ENCODE results near the gene GLIPR1.

Gene GLIPR1

DNA sequence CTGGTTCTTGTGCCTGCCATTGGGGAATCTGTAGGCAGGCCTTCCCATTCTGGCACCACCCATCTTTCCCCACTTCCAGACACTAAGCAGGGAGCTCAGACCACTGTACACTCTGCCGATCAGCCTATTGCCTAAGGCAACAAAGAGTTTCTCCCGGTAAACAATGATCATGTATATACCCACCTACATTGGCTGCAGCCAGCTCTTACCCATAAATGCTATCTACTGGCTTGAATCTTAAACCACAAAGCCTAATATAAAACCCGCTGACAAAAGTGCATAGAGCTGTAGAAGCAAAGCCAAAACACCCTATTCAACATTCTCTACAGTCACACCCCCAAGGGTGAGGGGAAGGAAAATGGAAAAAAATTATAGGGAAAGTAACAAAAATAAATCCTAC lies 20.8 kb upstream of the GLIPR1 start:
- Histone ChIP-seq H3K27ac (ENCODE audit: poor library complexity, severe bottlenecking) (no peak overlapping the region), H3K9me3 (ENCODE audit: severe bottlenecking) (no peaks in the 10 kb centered on the region), H3K27me3 (ENCODE audit: insufficient read depth, poor library complexity, severe bottlenecking) (no peaks in the 10 kb centered on the region), H3K36me3 (ENCODE audit: low read depth) (no peaks in the 10 kb centered on the region), H3K4me1 (ENCODE audit: insufficient read depth, poor library complexity, severe bottlenecking) (no peaks in the 10 kb centered on the region), H3K4me3 (ENCODE audit: severe bottlenecking) (no peak overlapping the region)
- ATAC-seq (ENCODE audit: low read depth) (no peak), DNase-seq (ENCODE audit: low spot score) (no peak)
- TF ChIP-seq, protein P1, sequence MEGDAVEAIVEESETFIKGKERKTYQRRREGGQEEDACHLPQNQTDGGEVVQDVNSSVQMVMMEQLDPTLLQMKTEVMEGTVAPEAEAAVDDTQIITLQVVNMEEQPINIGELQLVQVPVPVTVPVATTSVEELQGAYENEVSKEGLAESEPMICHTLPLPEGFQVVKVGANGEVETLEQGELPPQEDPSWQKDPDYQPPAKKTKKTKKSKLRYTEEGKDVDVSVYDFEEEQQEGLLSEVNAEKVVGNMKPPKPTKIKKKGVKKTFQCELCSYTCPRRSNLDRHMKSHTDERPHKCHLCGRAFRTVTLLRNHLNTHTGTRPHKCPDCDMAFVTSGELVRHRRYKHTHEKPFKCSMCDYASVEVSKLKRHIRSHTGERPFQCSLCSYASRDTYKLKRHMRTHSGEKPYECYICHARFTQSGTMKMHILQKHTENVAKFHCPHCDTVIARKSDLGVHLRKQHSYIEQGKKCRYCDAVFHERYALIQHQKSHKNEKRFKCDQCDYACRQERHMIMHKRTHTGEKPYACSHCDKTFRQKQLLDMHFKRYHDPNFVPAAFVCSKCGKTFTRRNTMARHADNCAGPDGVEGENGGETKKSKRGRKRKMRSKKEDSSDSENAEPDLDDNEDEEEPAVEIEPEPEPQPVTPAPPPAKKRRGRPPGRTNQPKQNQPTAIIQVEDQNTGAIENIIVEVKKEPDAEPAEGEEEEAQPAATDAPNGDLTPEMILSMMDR (IDR thresholded peaks at IDR 0.05; ENCODE audit: poor library complexity, severe bottlenecking) = no peak

- DNase-seq (ENCODE audit: low spot score) (no peak), ATAC-seq (ENCODE audit: low read depth) (no peak)
- no peak overlapping the region for H3K4me3 ChIP-seq (ENCODE audit: severe bottlenecking)
- no peaks in the 10 kb centered on the region for H3K36me3 ChIP-seq (ENCODE audit: low read depth)
- TF ChIP-seq, protein P1 (IDR thresholded peaks at IDR 0.05; ENCODE audit: poor library complexity, severe bottlenecking) = no peak
- no peaks in the 10 kb centered on the region for H3K27me3 ChIP-seq (ENCODE audit: insufficient read depth, poor library complexity, severe bottlenecking)
- H3K4me1 ChIP-seq (ENCODE audit: insufficient read depth, poor library complexity, severe bottlenecking) = no peaks in the 10 kb centered on the region
- no peaks in the 10 kb centered on the region for H3K9me3 ChIP-seq (ENCODE audit: severe bottlenecking)
- no peak overlapping the region for H3K27ac ChIP-seq (ENCODE audit: poor library complexity, severe bottlenecking)
Observed at GRCh38 chr12:75460204-75460603, 20.4 kb upstream of the GLIPR1 start.

DNA sequence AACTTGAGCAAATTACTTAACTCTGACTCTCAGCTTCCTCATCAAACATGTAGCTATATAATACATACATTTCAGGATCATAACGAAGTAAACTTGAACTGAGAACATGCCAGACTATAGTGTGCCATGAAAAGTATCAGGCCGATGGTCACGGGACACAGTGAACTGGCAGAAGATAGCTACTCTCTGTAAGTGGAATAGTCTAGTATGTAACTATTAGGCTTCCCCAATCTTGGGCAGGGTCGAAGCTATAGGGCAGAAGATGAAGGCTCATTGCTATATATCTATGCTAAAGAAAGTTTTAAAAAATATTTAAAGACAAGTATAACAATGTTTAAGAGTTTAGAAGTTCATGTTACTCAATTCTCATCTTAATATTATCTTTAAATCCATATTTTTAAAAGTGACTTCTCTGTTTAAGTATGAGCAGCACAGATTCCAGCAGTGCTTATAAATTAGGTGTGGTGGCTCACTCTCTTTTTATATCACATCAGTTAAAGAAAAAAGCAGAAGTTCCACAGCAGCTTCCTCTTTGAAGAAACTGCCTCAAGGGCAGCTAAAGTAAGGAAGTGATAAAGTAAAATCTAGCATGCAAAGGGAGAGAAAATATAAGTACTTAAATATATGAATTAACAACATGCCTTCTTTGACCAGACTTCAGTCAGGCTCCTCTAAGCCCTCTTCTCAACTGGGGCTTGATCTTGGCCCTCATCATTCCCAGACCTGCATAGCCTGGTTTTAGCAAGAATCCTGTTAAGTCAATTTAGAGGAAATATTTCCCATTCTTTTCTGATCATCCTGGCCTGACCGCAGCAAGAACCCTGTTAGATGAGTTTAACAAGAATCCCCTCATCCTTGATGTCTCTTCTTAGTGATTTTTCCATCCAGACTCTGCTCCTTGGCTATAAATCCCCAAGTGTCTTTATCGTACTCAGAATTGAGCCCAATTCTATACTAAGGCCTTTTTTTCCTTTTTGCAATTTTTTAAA lies 8.4 kb upstream of the GLIPR1 start:
- no peak overlapping the region for H3K4me3 ChIP-seq (ENCODE audit: severe bottlenecking)
- TF ChIP-seq, protein P1 (IDR thresholded peaks at IDR 0.05; ENCODE audit: poor library complexity, severe bottlenecking) = no peak
- H3K36me3 ChIP-seq (ENCODE audit: low read depth) = no peaks in the 10 kb centered on the region
- H3K9me3 ChIP-seq (ENCODE audit: severe bottlenecking) = no peaks in the 10 kb centered on the region
- no peak for ATAC-seq (ENCODE audit: low read depth)
- H3K27ac ChIP-seq (ENCODE audit: poor library complexity, severe bottlenecking) = no peak overlapping the region
- H3K4me1 ChIP-seq (ENCODE audit: insufficient read depth, poor library complexity, severe bottlenecking) = no peaks in the 10 kb centered on the region
- DNase-seq (ENCODE audit: low spot score) = no peak
- no peaks in the 10 kb centered on the region for H3K27me3 ChIP-seq (ENCODE audit: insufficient read depth, poor library complexity, severe bottlenecking)

DNA sequence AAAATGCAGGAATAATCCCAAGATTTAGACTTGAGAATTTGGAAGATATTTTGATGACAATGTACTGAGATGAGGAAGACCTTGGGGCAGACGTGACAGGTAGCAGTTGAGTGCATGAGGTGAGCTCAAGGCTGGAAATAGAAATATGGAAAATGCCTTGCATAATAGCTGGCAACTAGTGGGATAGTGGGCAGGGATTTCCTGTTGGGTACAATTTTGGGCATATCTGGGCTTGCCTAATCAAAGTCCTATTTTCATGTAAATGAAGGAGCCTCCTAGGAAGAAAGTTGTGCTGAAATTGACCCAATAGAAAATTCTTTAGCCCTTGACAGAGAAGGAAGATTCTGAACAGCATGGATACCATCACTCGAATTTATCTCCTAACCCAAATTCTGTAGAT lies 6.4 kb upstream of the GLIPR1 start:
- Histone ChIP-seq H3K4me3 (ENCODE audit: severe bottlenecking) (no peak overlapping the region), H3K27ac (ENCODE audit: poor library complexity, severe bottlenecking) (no peak overlapping the region), H3K27me3 (ENCODE audit: insufficient read depth, poor library complexity, severe bottlenecking) (no peaks in the 10 kb centered on the region), H3K36me3 (ENCODE audit: low read depth) (no peaks in the 10 kb centered on the region), H3K4me1 (ENCODE audit: insufficient read depth, poor library complexity, severe bottlenecking) (no peaks in the 10 kb centered on the region), H3K9me3 (ENCODE audit: severe bottlenecking) (no peaks in the 10 kb centered on the region)
- TF ChIP-seq, protein P1 (IDR thresholded peaks at IDR 0.05; ENCODE audit: poor library complexity, severe bottlenecking) = no peak
- DNase-seq (ENCODE audit: low spot score) (no peak), ATAC-seq (ENCODE audit: low read depth) (no peak)

DNA sequence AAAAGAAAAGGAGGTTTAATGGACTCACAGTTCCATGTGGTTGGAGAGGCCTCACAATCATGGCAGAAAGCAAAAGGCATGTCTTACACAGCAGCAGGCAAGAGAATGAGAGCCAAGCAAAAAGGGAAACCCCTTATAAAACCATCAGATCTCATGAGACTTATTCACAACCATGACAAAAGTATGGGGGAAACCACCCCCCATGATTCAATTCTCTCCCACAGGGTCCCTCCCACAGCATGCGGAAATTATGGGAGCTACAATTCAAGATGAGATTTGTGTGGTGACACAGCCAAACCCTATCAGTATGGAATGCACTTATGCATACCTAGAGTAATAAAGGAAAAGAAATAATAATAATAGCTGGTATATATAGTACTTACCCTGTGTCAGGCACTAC lies 4.5 kb upstream of the GLIPR1 start:
- Histone ChIP-seq H3K9me3 (ENCODE audit: severe bottlenecking) (no peaks in the 10 kb centered on the region), H3K27me3 (ENCODE audit: insufficient read depth, poor library complexity, severe bottlenecking) (no peaks in the 10 kb centered on the region), H3K36me3 (ENCODE audit: low read depth) (no peaks in the 10 kb centered on the region), H3K4me1 (ENCODE audit: insufficient read depth, poor library complexity, severe bottlenecking) (peaks cover 6% of the 10 kb centered on the region), H3K4me3 (ENCODE audit: severe bottlenecking) (no peak overlapping the region), H3K27ac (ENCODE audit: poor library complexity, severe bottlenecking) (no peak overlapping the region)
- TF ChIP-seq, protein P1 (IDR thresholded peaks at IDR 0.05; ENCODE audit: poor library complexity, severe bottlenecking) = no peak
- no peak for ATAC-seq (ENCODE audit: low read depth)
- no peak for DNase-seq (ENCODE audit: low spot score)

Data from RWPE2 (cell line).